HG03139 (cell line): ENCODE data around the gene SS18.

Experiments
- ATAC-seq: cut with Tn5 transposase; IDR thresholded peaks from one replicate; pipeline ENCODE4 v1.9.1; 2021; ENCODE audit not compliant: unreplicated experiment

SS18 gene

GRCh38 chr18:26003817-26004216 lies 86.6 kb downstream of the SS18 start:
- no peak for ATAC-seq

DNA sequence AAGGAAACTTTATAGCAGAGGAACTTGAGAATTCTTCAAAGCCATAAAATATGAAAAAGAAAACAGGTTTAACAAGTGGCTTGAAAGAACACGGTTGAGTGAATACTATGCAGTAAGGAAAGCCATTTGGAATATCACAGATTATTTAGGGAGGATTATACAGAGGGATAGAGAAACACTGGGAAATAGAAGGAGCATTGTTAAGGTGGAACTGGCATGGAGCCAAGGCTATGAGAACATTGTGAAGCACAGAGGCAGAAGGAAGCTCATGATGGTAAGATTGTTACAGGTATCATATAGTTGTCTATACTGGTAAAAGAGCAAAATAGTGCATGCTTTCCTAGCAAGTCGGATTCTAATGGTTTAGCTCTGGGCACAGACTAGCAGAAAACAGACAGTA lies 87.1 kb downstream of the SS18 start:
- no peak for ATAC-seq

- ATAC-seq: peak; percentile 54
These were observed 88.0 kb downstream of the SS18 start for GRCh38 chr18:26002375-26002910.

DNA sequence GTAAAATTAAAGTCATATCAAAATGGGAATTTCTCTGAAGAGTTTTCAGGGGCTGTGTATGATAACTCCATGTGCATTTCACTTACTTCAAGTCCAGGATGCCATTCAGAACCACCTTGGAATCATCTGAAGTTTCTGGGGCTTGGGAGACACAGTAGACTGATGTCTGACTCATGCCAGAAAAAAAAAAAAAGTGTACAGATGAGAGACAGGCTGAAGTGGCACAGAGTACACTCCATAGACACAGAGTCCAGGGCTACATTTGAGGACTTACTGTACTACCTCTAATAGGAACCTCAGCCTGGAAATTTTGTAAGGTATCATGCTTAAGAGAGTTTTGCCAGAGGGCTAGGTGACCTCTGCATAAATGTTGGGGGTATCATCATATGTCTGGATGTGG lies 92.0 kb downstream of the SS18 start:
- no peak for ATAC-seq

GRCh38 chr18:25992566-25992965 lies 97.8 kb downstream of the SS18 start:
- no peak for ATAC-seq

DNA sequence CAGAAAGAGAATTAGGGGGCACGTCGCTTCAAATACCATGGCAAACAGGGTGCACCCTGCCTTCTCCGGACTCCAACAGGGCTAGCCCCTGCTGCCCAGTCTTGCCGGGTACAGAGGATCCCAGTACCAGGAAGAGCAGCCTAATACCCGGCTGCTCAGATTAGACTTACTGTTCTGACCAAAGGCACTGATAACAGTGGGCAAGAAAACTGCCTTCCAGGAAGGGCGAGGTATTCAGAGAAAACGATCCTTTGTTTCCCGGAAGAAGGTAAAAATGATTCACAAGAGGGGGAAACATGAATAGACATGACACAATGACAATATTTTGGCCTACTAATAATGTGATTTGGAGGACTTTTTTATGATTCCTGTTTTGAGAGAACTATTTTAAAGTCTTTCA lies 99.9 kb downstream of the SS18 start:
- no peak for ATAC-seq

GRCh38 chr18:25985707-25986394 lies 104.6 kb downstream of the SS18 start:
- no peak for ATAC-seq

DNA sequence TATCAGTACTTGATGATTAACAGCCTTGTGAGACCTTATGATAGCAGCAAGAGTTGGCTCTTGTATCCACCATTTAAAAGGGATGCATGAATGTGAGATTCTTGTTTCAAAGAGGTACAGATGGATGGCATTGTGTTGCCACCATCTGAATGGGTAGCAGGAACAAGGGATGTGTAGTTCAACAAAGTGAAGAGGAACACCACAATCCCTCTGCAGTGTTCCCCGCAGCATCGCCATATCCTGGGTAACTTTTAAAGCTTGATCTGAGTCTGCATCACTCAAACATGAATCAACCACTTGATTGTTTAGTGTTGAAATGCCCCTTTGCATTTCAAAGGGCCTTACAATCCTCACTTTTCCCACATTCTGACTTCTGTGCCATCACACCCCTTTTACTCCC lies 106.7 kb downstream of the SS18 start:
- ATAC-seq: no peak

DNA sequence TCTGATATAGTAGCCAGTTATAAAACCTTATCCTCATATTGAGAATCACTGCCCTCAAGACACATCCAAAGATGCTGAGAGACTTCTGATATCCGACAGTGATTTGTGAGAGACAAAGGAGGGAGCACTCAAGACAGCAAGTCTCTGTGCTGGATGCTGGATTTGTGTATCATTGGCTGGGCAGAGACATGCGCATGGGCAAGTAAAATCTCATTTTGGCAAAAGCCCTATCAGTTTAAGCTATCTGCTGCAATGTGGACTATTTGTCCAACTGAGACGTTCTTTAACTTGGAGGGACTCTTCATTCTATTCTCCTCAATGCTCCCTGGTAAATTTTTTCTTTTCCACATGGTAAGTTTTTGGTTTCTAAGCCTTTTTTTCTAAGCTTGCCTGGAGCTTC lies 107.5 kb downstream of the SS18 start:
- ATAC-seq: no peak

DNA sequence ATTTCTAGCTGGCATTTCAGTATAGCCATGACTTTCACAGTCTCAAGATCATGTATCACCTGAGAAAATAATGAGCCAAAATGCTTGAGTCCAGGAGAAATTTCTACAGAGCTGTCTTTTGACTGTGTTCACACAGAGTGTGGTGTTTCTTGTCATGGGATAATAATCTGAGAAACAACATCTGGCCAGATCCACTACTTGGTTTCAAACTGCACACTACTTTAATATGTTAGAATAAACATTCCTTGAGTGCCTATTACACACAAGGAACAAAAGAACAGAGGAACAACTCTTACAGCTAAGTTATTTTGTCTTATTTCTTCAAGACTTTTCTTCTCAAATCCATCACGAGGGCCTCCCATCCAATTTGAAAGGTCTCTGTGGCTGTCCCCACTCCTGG lies 108.3 kb downstream of the SS18 start:
- ATAC-seq: no peak

DNA sequence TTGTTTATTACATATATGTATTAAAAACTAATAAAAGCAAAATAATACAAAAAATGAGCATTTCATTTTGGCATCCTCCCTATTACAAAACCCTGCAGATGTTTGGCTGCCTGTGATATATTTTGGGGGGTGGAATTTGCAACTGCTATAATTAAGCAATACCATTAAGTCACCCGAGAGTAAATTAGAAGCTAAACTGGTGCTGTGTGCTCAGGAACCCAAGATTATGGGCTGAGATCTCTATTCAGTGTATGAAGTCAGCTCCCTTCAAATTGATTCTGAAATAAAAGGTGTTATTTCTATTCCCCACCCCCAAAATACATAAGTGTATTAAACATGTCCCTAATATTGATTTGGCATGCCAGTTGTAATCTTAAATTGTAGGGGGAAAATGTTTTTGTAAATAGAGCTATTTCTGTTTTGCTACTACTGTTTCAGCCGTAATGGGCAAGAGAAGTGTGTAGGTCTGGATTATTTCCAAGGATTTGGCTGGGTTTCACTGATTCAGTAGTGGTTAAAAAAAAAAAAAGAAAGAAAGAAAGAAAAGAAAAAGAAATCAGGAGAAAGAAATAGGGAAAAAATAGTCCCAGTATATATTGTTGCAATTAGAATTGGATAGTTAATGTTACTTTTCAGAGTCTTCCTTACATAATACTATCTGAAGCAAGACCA lies 110.9 kb downstream of the SS18 start:
- no peak for ATAC-seq

GRCh38 chr18:25976554-25976953 lies 113.9 kb downstream of the SS18 start:
- ATAC-seq: no peak

DNA sequence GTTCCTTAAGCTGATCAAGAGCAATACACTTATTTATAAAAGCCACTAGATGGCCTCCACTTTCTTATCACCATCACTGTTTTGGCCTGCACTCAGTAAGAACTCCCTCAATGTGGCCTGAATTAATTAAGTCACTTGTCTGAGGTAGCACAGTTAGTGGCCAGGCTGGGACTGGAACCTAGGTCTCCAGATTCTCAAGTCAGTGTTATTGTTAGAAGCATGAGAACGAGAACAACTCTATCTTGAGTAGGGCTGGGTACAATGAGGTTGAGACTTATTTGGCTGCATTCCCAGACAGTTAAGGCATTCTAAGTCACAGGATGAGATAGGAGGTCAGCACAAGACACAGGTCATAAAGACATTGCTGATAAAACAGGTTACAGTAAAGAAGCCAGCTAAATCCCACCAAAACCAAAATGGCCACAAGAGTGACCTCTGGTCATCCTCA lies 115.8 kb downstream of the SS18 start:
- no peak for ATAC-seq
